CD4-positive, alpha-beta T cell treated with Interleukin-15 for 1 hour (primary cell): Measurements from ENCODE around the gene ST6GALNAC3.

ENCODE experiments used
- DNase-seq: peaks from one replicate; pipeline ENCODE4 v3.0.0-alpha.2; 2020

Gene ST6GALNAC3

GRCh38 chr1:76543495-76543894, 468.9 kb downstream of the ST6GALNAC3 start:
- DNase-seq, result no peak

GRCh38 chr1:76546354-76546933, 471.9 kb downstream of the ST6GALNAC3 start:
- DNase-seq, result no peak

GRCh38 chr1:76547916-76548315, 473.4 kb downstream of the ST6GALNAC3 start:
- DNase-seq, result no peak

- DNase-seq, result no peak
Observed at GRCh38 chr1:76548513-76549100, 474.1 kb downstream of the ST6GALNAC3 start.

GRCh38 chr1:76554283-76554682, 479.7 kb downstream of the ST6GALNAC3 start:
- DNase-seq, result no peak

- DNase-seq, result no peak
Observed at GRCh38 chr1:76562292-76562691, 487.7 kb downstream of the ST6GALNAC3 start.

GRCh38 chr1:76568573-76569238, 494.2 kb downstream of the ST6GALNAC3 start:
- DNase-seq, result no peak

- no peak for DNase-seq
Observed at GRCh38 chr1:76571248-76571647, 496.7 kb downstream of the ST6GALNAC3 start.

- DNase-seq, result no peak
Observed at GRCh38 chr1:76572229-76572628, 497.7 kb downstream of the ST6GALNAC3 start.

GRCh38 chr1:76576876-76577524, 502.5 kb downstream of the ST6GALNAC3 start:
- DNase-seq, result no peak

- no peak for DNase-seq
Observed at GRCh38 chr1:76577525-76578185, 503.1 kb downstream of the ST6GALNAC3 start.

- no peak for DNase-seq
Observed at GRCh38 chr1:76580206-76580605, 505.7 kb downstream of the ST6GALNAC3 start.

GRCh38 chr1:76581712-76582111, 507.2 kb downstream of the ST6GALNAC3 start:
- no peak for DNase-seq

GRCh38 chr1:76583235-76583868, 508.8 kb downstream of the ST6GALNAC3 start:
- no peak for DNase-seq

GRCh38 chr1:76583875-76584477, 509.4 kb downstream of the ST6GALNAC3 start:
- DNase-seq, result no peak

- no peak for DNase-seq
Observed at GRCh38 chr1:76585980-76586674, 511.6 kb downstream of the ST6GALNAC3 start.

- no peak for DNase-seq
Observed at GRCh38 chr1:76587212-76587611, 512.7 kb downstream of the ST6GALNAC3 start.

GRCh38 chr1:76591461-76591860, 516.9 kb downstream of the ST6GALNAC3 start:
- no peak for DNase-seq

- no peak for DNase-seq
Observed at GRCh38 chr1:76591963-76592362, 517.4 kb downstream of the ST6GALNAC3 start.

GRCh38 chr1:76593141-76593540, 518.6 kb downstream of the ST6GALNAC3 start:
- no peak for DNase-seq

- no peak for DNase-seq
Observed at GRCh38 chr1:76593618-76594017, 519.1 kb downstream of the ST6GALNAC3 start.

- DNase-seq, result no peak
Observed at GRCh38 chr1:76595024-76595423, 520.5 kb downstream of the ST6GALNAC3 start.
